CD4-positive, alpha-beta T cell treated with Interleukin-6 at 100 ng/mL for 8 hours (primary cell): ENCODE data around the gene IMMP2L.

Source experiments
- DNase-seq: peaks from one replicate; pipeline ENCODE4 v3.0.0-alpha.2; 2020; ENCODE audit warnings: mixed read lengths, low spot score

The IMMP2L gene

GRCh38 chr7:110626414-110626813 is 935.9 kb downstream of the IMMP2L start:
- no peak for DNase-seq

- no peak for DNase-seq
These were observed 937.0 kb downstream of the IMMP2L start for GRCh38 chr7:110625294-110625693.

- no peak for DNase-seq
These were observed 938.9 kb downstream of the IMMP2L start for GRCh38 chr7:110623436-110623835.

- DNase-seq: no peak
These were observed 941.0 kb downstream of the IMMP2L start for GRCh38 chr7:110621289-110621688.

- no peak for DNase-seq
These were observed 942.1 kb downstream of the IMMP2L start for GRCh38 chr7:110620110-110620735.
